Measurements from ENCODE around the gene CMTM5.

CMTM5 gene

GRCh38 chr14:23401291-23401690 lies 24.4 kb downstream of the CMTM5 start:
- Histone ChIP-seq H3K4me3 (ENCODE audit: low read length) (no peak overlapping the region), H3K4me1 (ENCODE audit: insufficient read depth, low read length) (no peaks in the 10 kb centered on the region), H3K27me3 (ENCODE audit: insufficient read depth, low read length) (peaks cover 27% of the 10 kb centered on the region), H2AFZ (ENCODE audit: low read depth, low read length) (no peak overlapping the region), H3K36me3 (ENCODE audit: insufficient read depth, low read length) (no peaks in the 10 kb centered on the region), H3K9me3 (ENCODE audit: low read length) (peaks cover 3% of the 10 kb centered on the region)

- Histone ChIP-seq H3K36me3 (ENCODE audit: insufficient read depth, low read length) (no peaks in the 10 kb centered on the region), H3K4me3 (ENCODE audit: low read length) (no peak overlapping the region), H2AFZ (ENCODE audit: low read depth, low read length) (no peak overlapping the region), H3K4me1 (ENCODE audit: insufficient read depth, low read length) (no peaks in the 10 kb centered on the region), H3K9me3 (ENCODE audit: low read length) (peaks cover 3% of the 10 kb centered on the region), H3K27me3 (ENCODE audit: insufficient read depth, low read length) (peaks cover 31% of the 10 kb centered on the region)
These were observed 25.7 kb downstream of the CMTM5 start for GRCh38 chr14:23402296-23403138.

GRCh38 chr14:23403139-23403438 lies 26.2 kb downstream of the CMTM5 start:
- H3K9me3 ChIP-seq (ENCODE audit: low read length) = peaks cover 3% of the 10 kb centered on the region
- H2AFZ ChIP-seq (ENCODE audit: low read depth, low read length) = no peak overlapping the region
- H3K4me3 ChIP-seq (ENCODE audit: low read length) = no peak overlapping the region
- H3K36me3 ChIP-seq (ENCODE audit: insufficient read depth, low read length) = no peaks in the 10 kb centered on the region
- H3K27me3 ChIP-seq (ENCODE audit: insufficient read depth, low read length) = peaks cover 33% of the 10 kb centered on the region
- H3K4me1 ChIP-seq (ENCODE audit: insufficient read depth, low read length) = no peaks in the 10 kb centered on the region

GRCh38 chr14:23403908-23404307 lies 27.1 kb downstream of the CMTM5 start:
- peaks cover 3% of the 10 kb centered on the region for H3K9me3 ChIP-seq (ENCODE audit: low read length)
- peaks cover 33% of the 10 kb centered on the region for H3K27me3 ChIP-seq (ENCODE audit: insufficient read depth, low read length)
- no peak overlapping the region for H2AFZ ChIP-seq (ENCODE audit: low read depth, low read length)
- H3K36me3 ChIP-seq (ENCODE audit: insufficient read depth, low read length) = no peaks in the 10 kb centered on the region
- no peaks in the 10 kb centered on the region for H3K4me1 ChIP-seq (ENCODE audit: insufficient read depth, low read length)
- no peak overlapping the region for H3K4me3 ChIP-seq (ENCODE audit: low read length)

- H3K36me3 ChIP-seq (ENCODE audit: insufficient read depth, low read length) = no peaks in the 10 kb centered on the region
- no peaks in the 10 kb centered on the region for H3K4me1 ChIP-seq (ENCODE audit: insufficient read depth, low read length)
- peaks cover 3% of the 10 kb centered on the region for H3K9me3 ChIP-seq (ENCODE audit: low read length)
- H2AFZ ChIP-seq (ENCODE audit: low read depth, low read length) = no peak overlapping the region
- no peak overlapping the region for H3K4me3 ChIP-seq (ENCODE audit: low read length)
- peaks cover 33% of the 10 kb centered on the region for H3K27me3 ChIP-seq (ENCODE audit: insufficient read depth, low read length)
These were observed 27.6 kb downstream of the CMTM5 start for GRCh38 chr14:23404331-23404900.

GRCh38 chr14:23405096-23405495 lies 28.2 kb downstream of the CMTM5 start:
- Histone ChIP-seq H3K4me3 (ENCODE audit: low read length) (no peak overlapping the region), H2AFZ (ENCODE audit: low read depth, low read length) (no peak overlapping the region), H3K9me3 (ENCODE audit: low read length) (peaks cover 3% of the 10 kb centered on the region), H3K36me3 (ENCODE audit: insufficient read depth, low read length) (no peaks in the 10 kb centered on the region), H3K4me1 (ENCODE audit: insufficient read depth, low read length) (no peaks in the 10 kb centered on the region), H3K27me3 (ENCODE audit: insufficient read depth, low read length) (peaks cover 33% of the 10 kb centered on the region)

GRCh38 chr14:23405516-23406025 lies 28.7 kb downstream of the CMTM5 start:
- Histone ChIP-seq H3K36me3 (ENCODE audit: insufficient read depth, low read length) (no peaks in the 10 kb centered on the region), H3K4me1 (ENCODE audit: insufficient read depth, low read length) (no peaks in the 10 kb centered on the region), H3K4me3 (ENCODE audit: low read length) (no peak overlapping the region), H3K27me3 (ENCODE audit: insufficient read depth, low read length) (peaks cover 33% of the 10 kb centered on the region), H3K9me3 (ENCODE audit: low read length) (peaks cover 3% of the 10 kb centered on the region), H2AFZ (ENCODE audit: low read depth, low read length) (no peak overlapping the region)

GRCh38 chr14:23406244-23406643 lies 29.4 kb downstream of the CMTM5 start:
- no peak overlapping the region for H2AFZ ChIP-seq (ENCODE audit: low read depth, low read length)

GRCh38 chr14:23406725-23407355 lies 30.0 kb downstream of the CMTM5 start:
- no peaks in the 10 kb centered on the region for H3K4me1 ChIP-seq (ENCODE audit: insufficient read depth, low read length)
- H3K36me3 ChIP-seq (ENCODE audit: insufficient read depth, low read length) = no peaks in the 10 kb centered on the region
- no peak overlapping the region for H2AFZ ChIP-seq (ENCODE audit: low read depth, low read length)
- peaks cover 29% of the 10 kb centered on the region for H3K27me3 ChIP-seq (ENCODE audit: insufficient read depth, low read length)
- H3K9me3 ChIP-seq (ENCODE audit: low read length) = peaks cover 3% of the 10 kb centered on the region
- no peak overlapping the region for H3K4me3 ChIP-seq (ENCODE audit: low read length)

More at GRCh38 chr14:23406244-23406643, 29.4 kb downstream of the CMTM5 start:
- Histone ChIP-seq H3K9me3 (ENCODE audit: low read length) (peaks cover 3% of the 10 kb centered on the region), H3K27me3 (ENCODE audit: insufficient read depth, low read length) (peaks cover 33% of the 10 kb centered on the region), H3K36me3 (ENCODE audit: insufficient read depth, low read length) (no peaks in the 10 kb centered on the region), H3K4me1 (ENCODE audit: insufficient read depth, low read length) (no peaks in the 10 kb centered on the region), H3K4me3 (ENCODE audit: low read length) (no peak overlapping the region)

- peaks cover 25% of the 10 kb centered on the region for H3K27me3 ChIP-seq (ENCODE audit: insufficient read depth, low read length)
- H3K4me1 ChIP-seq (ENCODE audit: insufficient read depth, low read length) = no peaks in the 10 kb centered on the region
- no peak within 1 kb of the TSS for H3K4me3 ChIP-seq (ENCODE audit: low read length)
- no peak within 1 kb of the TSS for H2AFZ ChIP-seq (ENCODE audit: low read depth, low read length)
- no peaks in the 10 kb centered on the region for H3K36me3 ChIP-seq (ENCODE audit: insufficient read depth, low read length)
- H3K9me3 ChIP-seq (ENCODE audit: low read length) = peaks cover 3% of the 10 kb centered on the region
These were observed 30.9 kb downstream of the CMTM5 start, which contains the start of gene MYH6 for GRCh38 chr14:23407516-23408306. TSS of gene MYH6 (minus strand) at chr14:23408273. CDS start at chr14:23407223, 1,050 bp downstream.

GRCh38 chr14:23408307-23408630 lies 31.4 kb downstream of the CMTM5 start:
- Histone ChIP-seq H3K9me3 (ENCODE audit: low read length) (peaks cover 3% of the 10 kb centered on the region), H2AFZ (ENCODE audit: low read depth, low read length) (no peak overlapping the region), H3K4me3 (ENCODE audit: low read length) (no peak overlapping the region), H3K36me3 (ENCODE audit: insufficient read depth, low read length) (no peaks in the 10 kb centered on the region), H3K4me1 (ENCODE audit: insufficient read depth, low read length) (no peaks in the 10 kb centered on the region), H3K27me3 (ENCODE audit: insufficient read depth, low read length) (peaks cover 22% of the 10 kb centered on the region)

GRCh38 chr14:23409475-23409874 lies 32.6 kb downstream of the CMTM5 start:
- H3K9me3 ChIP-seq (ENCODE audit: low read length) = no peaks in the 10 kb centered on the region
- no peak overlapping the region for H2AFZ ChIP-seq (ENCODE audit: low read depth, low read length)
- peaks cover 10% of the 10 kb centered on the region for H3K27me3 ChIP-seq (ENCODE audit: insufficient read depth, low read length)
- H3K36me3 ChIP-seq (ENCODE audit: insufficient read depth, low read length) = no peaks in the 10 kb centered on the region
- H3K4me3 ChIP-seq (ENCODE audit: low read length) = no peak overlapping the region
- H3K4me1 ChIP-seq (ENCODE audit: insufficient read depth, low read length) = no peaks in the 10 kb centered on the region
